Osteocyte (in vitro differentiated cells): ENCODE data around the gene UVSSA. TPM values are rescaled to one million over a fixed set of nuclear protein-coding genes. Genes with fewer than 3 reads are reported as not detected.

Experiments
- DNase-seq: peaks from one replicate; pipeline ENCODE4 v3.0.0; 2021; ENCODE audit warnings: mixed read lengths; ENCODE audit not compliant: unreplicated experiment; ENCODE audit errors: extremely low spot score
- H3K27ac Mint-ChIP-seq: one replicate; pipeline ENCODE4 v1.8.0; 2021; ENCODE audit warnings: mild to moderate bottlenecking, mixed read lengths; ENCODE audit not compliant: unreplicated experiment
- H3K27me3 Mint-ChIP-seq: one replicate; pipeline ENCODE4 v1.8.0; 2021; ENCODE audit warnings: mixed read lengths; ENCODE audit not compliant: unreplicated experiment
- H3K36me3 Mint-ChIP-seq: one replicate; pipeline ENCODE4 v1.8.0; 2021; ENCODE audit warnings: mixed read lengths; ENCODE audit not compliant: unreplicated experiment
- H3K4me1 Mint-ChIP-seq: one replicate; pipeline ENCODE4 v1.8.0; 2021; ENCODE audit warnings: mixed read lengths; ENCODE audit not compliant: unreplicated experiment
- H3K4me3 Mint-ChIP-seq: one replicate; pipeline ENCODE4 v1.8.0; 2021; ENCODE audit warnings: mild to moderate bottlenecking, moderate library complexity, mixed read lengths; ENCODE audit not compliant: unreplicated experiment
- H3K9me3 Mint-ChIP-seq: one replicate; pipeline ENCODE4 v1.8.0; 2021; ENCODE audit warnings: mixed read lengths; ENCODE audit not compliant: unreplicated experiment
- total RNA-seq: library from RNA; stranded (reverse); gene quantifications from 2 replicates; pipeline ENCODE4 v1.2.1, GENCODE V29; 2021
- TF ChIP-seq, protein P1 (sequence below): fragments of 200-600 bp; sonication (generic); IDR thresholded peaks from 2 replicates; pipeline ENCODE4 v1.5.0; 2021; ENCODE audit warnings: antibody characterized with exemption, mild to moderate bottlenecking, moderate library complexity

UVSSA gene
- total RNA-seq, 1 donor from 2014 or later: 26.7 TPM

DNA sequence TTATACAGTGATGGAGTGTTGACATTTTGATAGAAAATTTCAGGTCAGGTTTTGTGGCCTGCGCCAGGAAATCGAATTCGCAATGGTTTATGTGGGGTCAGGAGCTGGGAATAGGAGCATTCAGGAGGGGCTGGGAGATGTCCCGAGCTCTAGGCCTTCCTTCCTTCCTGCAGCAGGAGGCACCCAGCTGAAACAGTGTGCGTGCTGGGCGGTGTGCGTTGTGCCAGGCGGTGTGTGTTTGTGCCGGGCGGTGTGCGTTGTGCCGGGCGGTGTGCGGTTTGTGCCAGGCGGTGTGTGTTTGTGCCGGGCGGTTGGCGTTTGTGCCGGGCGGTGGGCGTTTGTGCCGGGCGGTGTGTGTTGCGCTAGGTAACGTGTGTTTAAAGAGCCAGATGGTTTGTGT is 1.7 kb downstream of the UVSSA start:
- H3K36me3 Mint-ChIP-seq: peaks cover 1% of the 10 kb centered on the region
- no peaks in the 10 kb centered on the region for H3K9me3 Mint-ChIP-seq
- no peaks in the 10 kb centered on the region for H3K27me3 Mint-ChIP-seq
- TF ChIP-seq, protein P1, sequence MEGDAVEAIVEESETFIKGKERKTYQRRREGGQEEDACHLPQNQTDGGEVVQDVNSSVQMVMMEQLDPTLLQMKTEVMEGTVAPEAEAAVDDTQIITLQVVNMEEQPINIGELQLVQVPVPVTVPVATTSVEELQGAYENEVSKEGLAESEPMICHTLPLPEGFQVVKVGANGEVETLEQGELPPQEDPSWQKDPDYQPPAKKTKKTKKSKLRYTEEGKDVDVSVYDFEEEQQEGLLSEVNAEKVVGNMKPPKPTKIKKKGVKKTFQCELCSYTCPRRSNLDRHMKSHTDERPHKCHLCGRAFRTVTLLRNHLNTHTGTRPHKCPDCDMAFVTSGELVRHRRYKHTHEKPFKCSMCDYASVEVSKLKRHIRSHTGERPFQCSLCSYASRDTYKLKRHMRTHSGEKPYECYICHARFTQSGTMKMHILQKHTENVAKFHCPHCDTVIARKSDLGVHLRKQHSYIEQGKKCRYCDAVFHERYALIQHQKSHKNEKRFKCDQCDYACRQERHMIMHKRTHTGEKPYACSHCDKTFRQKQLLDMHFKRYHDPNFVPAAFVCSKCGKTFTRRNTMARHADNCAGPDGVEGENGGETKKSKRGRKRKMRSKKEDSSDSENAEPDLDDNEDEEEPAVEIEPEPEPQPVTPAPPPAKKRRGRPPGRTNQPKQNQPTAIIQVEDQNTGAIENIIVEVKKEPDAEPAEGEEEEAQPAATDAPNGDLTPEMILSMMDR: no peak
- DNase-seq: no peak
- H3K4me3 Mint-ChIP-seq: peak overlapping the region; percentile 79
- H3K4me1 Mint-ChIP-seq: peaks cover 40% of the 10 kb centered on the region
- peak overlapping the region; percentile 90 for H3K27ac Mint-ChIP-seq

DNA sequence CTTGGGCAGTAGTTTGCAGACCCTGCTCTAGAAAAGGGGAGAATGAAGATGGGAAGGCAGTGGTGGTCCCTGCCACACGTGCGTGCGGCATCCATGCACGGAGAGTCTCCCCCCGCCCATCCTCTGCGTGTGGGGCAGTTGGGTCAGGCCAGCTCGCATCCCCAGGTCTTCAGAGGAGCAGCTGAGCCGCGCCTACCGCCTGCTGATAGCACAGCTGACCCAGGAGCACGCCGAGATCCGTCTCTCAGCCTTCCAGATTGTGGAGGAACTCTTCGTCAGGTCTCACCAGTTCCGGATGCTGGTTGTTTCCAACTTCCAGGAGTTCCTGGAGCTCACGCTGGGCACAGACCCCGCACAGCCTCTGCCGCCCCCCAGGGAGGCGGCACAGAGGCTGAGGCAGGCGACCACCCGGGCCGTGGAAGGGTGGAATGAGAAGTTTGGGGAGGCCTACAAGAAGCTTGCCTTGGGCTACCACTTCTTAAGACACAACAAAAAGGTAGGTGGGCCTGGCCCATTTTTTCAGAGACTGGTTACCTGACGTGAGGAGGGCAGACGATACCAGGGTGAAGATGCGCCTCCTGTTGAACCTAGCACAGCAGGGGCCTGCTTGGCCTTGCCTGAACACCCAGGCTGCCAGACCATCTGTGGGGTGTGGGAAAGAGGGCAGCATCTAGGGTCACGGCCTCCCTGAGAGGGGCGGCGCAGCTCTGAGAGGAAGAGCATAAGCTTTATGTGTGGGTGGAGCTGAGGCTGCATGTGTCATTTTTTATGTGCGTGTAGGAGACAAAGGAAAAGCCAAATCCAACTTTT is 2.6 kb downstream of the UVSSA start:
- Mint-ChIP-seq H3K36me3 (peaks cover 1% of the 10 kb centered on the region), H3K27me3 (no peaks in the 10 kb centered on the region), H3K27ac (no peak overlapping the region), H3K4me3 (no peak overlapping the region), H3K9me3 (no peaks in the 10 kb centered on the region), H3K4me1 (peaks cover 36% of the 10 kb centered on the region)
- TF ChIP-seq, protein P1: no peak
- DNase-seq: no peak

DNA sequence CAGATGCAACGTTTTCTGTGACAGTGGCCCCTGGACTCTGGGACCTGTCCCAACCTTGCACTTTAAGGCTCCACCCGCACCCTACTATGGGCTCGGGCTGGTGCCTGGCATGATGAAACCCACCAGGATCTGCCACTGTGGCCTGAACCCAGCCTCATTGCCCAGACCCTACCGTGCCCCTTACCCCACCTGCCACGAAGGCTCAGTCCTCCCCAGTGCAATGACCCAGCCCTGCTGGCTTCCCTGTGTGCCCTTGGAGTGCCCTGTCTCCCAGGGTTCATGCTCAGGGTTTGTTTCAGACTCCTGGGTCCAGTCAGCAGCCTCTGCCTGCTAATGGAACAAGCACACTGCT is 3.1 kb downstream of the UVSSA start:
- DNase-seq: no peak
- TF ChIP-seq, protein P1: no peak
- H3K27ac Mint-ChIP-seq: no peak overlapping the region
- H3K9me3 Mint-ChIP-seq: no peaks in the 10 kb centered on the region
- no peaks in the 10 kb centered on the region for H3K27me3 Mint-ChIP-seq
- H3K36me3 Mint-ChIP-seq: peaks cover 1% of the 10 kb centered on the region
- H3K4me1 Mint-ChIP-seq: peaks cover 30% of the 10 kb centered on the region
- no peak overlapping the region for H3K4me3 Mint-ChIP-seq

DNA sequence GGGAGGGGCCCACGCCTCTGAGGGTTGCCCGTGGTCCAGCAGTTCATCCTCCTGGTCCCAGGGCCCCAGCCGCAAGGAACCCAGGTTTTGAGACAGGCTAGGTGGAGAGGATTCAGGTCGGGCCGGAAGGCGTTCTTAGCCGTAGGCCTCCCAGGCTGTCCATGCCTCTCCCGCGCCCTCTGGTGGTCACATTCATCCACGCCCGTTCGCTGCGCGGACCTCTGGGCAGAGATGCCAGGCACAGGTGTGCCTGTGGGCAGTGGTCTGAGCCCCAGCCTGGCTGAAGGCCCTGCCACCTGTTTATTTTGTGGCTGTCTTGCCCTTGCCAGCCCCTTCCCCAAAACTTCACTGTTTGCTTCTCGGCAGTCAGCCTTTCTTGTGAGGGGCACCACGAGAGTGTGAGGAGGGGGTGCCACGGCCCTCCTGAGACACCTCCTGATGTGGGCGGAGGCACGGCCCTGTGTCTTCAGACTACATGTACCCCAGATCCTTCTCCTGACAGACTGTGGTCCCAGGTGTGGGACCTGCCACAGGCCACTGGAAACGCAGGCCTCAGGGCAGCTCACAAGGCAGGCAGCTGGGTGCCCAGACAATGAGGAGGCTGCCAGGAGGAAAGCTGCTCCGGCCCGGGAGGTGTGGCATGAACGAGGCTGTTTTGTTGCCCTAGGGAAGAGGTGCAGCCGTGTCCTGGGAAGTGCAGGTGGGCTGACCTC is 5.0 kb downstream of the UVSSA start:
- H3K27ac Mint-ChIP-seq: peak overlapping the region; percentile 60
- no peaks in the 10 kb centered on the region for H3K27me3 Mint-ChIP-seq
- TF ChIP-seq, protein P1: peak; percentile 97
- H3K36me3 Mint-ChIP-seq: peaks cover 3% of the 10 kb centered on the region
- H3K4me3 Mint-ChIP-seq: no peak overlapping the region
- DNase-seq: peak; percentile 95
- no peaks in the 10 kb centered on the region for H3K9me3 Mint-ChIP-seq
- peaks cover 25% of the 10 kb centered on the region for H3K4me1 Mint-ChIP-seq

DNA sequence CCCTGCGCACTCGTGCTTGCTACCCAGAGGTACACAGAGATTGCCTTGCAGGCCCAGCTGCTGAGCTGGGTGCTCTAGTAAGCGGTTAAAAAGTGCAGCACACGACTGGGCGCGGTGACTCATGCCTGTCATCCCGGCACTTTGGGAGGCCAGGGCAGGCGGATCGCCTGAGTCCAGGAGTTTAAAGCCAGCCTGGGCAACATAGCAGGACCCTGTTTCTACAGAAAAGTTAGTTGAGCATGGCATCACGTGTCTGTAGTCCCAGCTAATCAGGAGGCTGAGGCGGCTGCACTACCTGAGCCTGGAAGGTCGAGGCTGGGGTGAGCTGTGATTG is 5.5 kb downstream of the UVSSA start:
- Mint-ChIP-seq H3K4me3 (no peak overlapping the region), H3K9me3 (no peaks in the 10 kb centered on the region), H3K36me3 (peaks cover 3% of the 10 kb centered on the region), H3K27me3 (no peaks in the 10 kb centered on the region), H3K4me1 (peaks cover 25% of the 10 kb centered on the region), H3K27ac (no peak overlapping the region)
- no peak for DNase-seq
- TF ChIP-seq, protein P1: no peak
